H9 (cell line): ENCODE results near the gene PDC. TPM values are rescaled to one million over a fixed set of nuclear protein-coding genes. Genes with fewer than 3 reads are reported as not detected.

Experiments used
- DNase-seq: peaks from one replicate; pipeline ENCODE4 v3.0.0-alpha.2; 2017
- H2AFZ ChIP-seq: one replicate; pipeline ENCODE4 v1.6.1; 2013; ENCODE audit warnings: mild to moderate bottlenecking, low read length, control low read depth, moderate library complexity
- H2AK5ac ChIP-seq: 2 replicates; pipeline ENCODE4 v1.6.1; 2013; ENCODE audit warnings: low read length, control low read depth, mixed read lengths; ENCODE audit not compliant: insufficient read length
- H2BK120ac ChIP-seq: one replicate; pipeline ENCODE4 v1.6.1; 2013; ENCODE audit warnings: low read depth, mild to moderate bottlenecking, low read length, control low read depth, inconsistent platforms; ENCODE audit not compliant: poor library complexity, severe bottlenecking
- H2BK12ac ChIP-seq: 2 replicates; pipeline ENCODE4 v1.6.1; 2013; ENCODE audit warnings: low read length, control low read depth, mixed read lengths, low read depth; ENCODE audit not compliant: insufficient read length
- H2BK15ac ChIP-seq: 2 replicates; pipeline ENCODE4 v1.6.1; 2013; ENCODE audit warnings: low read depth, low read length, control low read depth
- H2BK20ac ChIP-seq: one replicate; pipeline ENCODE4 v1.6.1; 2013; ENCODE audit warnings: low read depth, mild to moderate bottlenecking, low read length, control low read depth, inconsistent platforms; ENCODE audit not compliant: poor library complexity, severe bottlenecking
- H2BK5ac ChIP-seq: 2 replicates; pipeline ENCODE4 v1.6.1; 2013; ENCODE audit warnings: low read length, control low read depth, mixed read lengths; ENCODE audit not compliant: insufficient read length
- H3K14ac ChIP-seq: 2 replicates; pipeline ENCODE4 v1.6.1; 2013; ENCODE audit warnings: low read length, control low read depth; ENCODE audit not compliant: insufficient read depth
- H3K18ac ChIP-seq: 2 replicates; pipeline ENCODE4 v1.6.1; 2013; ENCODE audit warnings: low read depth, mild to moderate bottlenecking, mixed read lengths, low read length, control low read depth; ENCODE audit not compliant: insufficient read length
- H3K23ac ChIP-seq: 2 replicates; pipeline ENCODE4 v1.6.1; 2013; ENCODE audit warnings: low read length, control low read depth, mixed read lengths, low read depth; ENCODE audit not compliant: insufficient read length
- H3K23me2 ChIP-seq: 2 replicates; pipeline ENCODE4 v1.6.1; 2013; ENCODE audit warnings: low read depth, mild to moderate bottlenecking, mixed read lengths, low read length, control low read depth; ENCODE audit not compliant: insufficient read length, poor library complexity, severe bottlenecking
- H3K27ac ChIP-seq: 2 replicates; pipeline ENCODE4 v1.5.1; 2013; ENCODE audit warnings: low read length, control low read depth, mixed read lengths, low read depth; ENCODE audit not compliant: insufficient read length
- H3K27me3 ChIP-seq: 2 replicates; pipeline ENCODE4 v1.6.1; 2013; ENCODE audit warnings: low read length, control low read depth, inconsistent platforms; ENCODE audit not compliant: insufficient read depth
- H3K4ac ChIP-seq: 2 replicates; pipeline ENCODE4 v1.6.1; 2013; ENCODE audit warnings: low read depth, mild to moderate bottlenecking, control low read depth, inconsistent platforms, low read length, moderate library complexity
- H3K4me1 ChIP-seq: 2 replicates; pipeline ENCODE4 v1.6.1; 2013; ENCODE audit warnings: low read length, control low read depth, inconsistent platforms; ENCODE audit not compliant: insufficient read depth
- H3K4me2 ChIP-seq: 2 replicates; pipeline ENCODE4 v1.6.1; 2013; ENCODE audit warnings: low read length, control low read depth, mixed read lengths; ENCODE audit not compliant: insufficient read length, insufficient read depth
- H3K56ac ChIP-seq: 2 replicates; pipeline ENCODE4 v1.6.1; 2013; ENCODE audit warnings: low read depth, mild to moderate bottlenecking, mixed read lengths, low read length, control low read depth; ENCODE audit not compliant: insufficient read length
- H3K79me1 ChIP-seq: 2 replicates; pipeline ENCODE4 v1.6.1; 2013; ENCODE audit warnings: low read depth, mild to moderate bottlenecking, moderate library complexity, low read length, control low read depth, inconsistent platforms; ENCODE audit not compliant: insufficient read depth, poor library complexity, severe bottlenecking
- H3K79me2 ChIP-seq: 2 replicates; pipeline ENCODE4 v1.6.1; 2013; ENCODE audit warnings: low read length, control low read depth, inconsistent platforms; ENCODE audit not compliant: insufficient read depth
- H3K9ac ChIP-seq: 2 replicates; pipeline ENCODE4 v1.6.1; 2013; ENCODE audit warnings: low read length, control low read depth, mixed read lengths; ENCODE audit not compliant: insufficient read length; ENCODE audit errors: extremely low read depth
- H3K9me3 ChIP-seq: one replicate; pipeline ENCODE4 v1.6.1; 2013; ENCODE audit warnings: low read depth, low read length, inconsistent platforms; ENCODE audit not compliant: control insufficient read depth
- H3T11ph ChIP-seq: one replicate; pipeline ENCODE4 v1.6.1; 2013; ENCODE audit warnings: mild to moderate bottlenecking, low read length, control low read depth, inconsistent platforms
- H4K20me1 ChIP-seq: one replicate; pipeline ENCODE4 v1.6.1; 2013; ENCODE audit not compliant: control insufficient read depth, insufficient read length, insufficient read depth
- H4K5ac ChIP-seq: 2 replicates; pipeline ENCODE4 v1.6.1; 2013; ENCODE audit warnings: low read depth, mild to moderate bottlenecking, mixed read lengths, low read length, control low read depth; ENCODE audit not compliant: insufficient read length
- H4K8ac ChIP-seq: replicated peaks from 2 replicates; pipeline ENCODE4 v1.6.1; 2013; ENCODE audit warnings: low read length, control low read depth, mixed read lengths, low read depth; ENCODE audit not compliant: insufficient read length
- H4K91ac ChIP-seq: 2 replicates; pipeline ENCODE4 v1.6.1; 2013; ENCODE audit warnings: low read depth, mild to moderate bottlenecking, moderate library complexity, mixed read lengths, low read length, control low read depth; ENCODE audit not compliant: insufficient read length
- H3K27ac Mint-ChIP-seq, 3 experiments: 2 replicates in 2 of 3; 3 replicates in 1 of 3; pipeline ENCODE4 v1.8.0; 2020 to 2021; ENCODE audit warnings: mixed read lengths in 3 of 3, mild to moderate bottlenecking in 1 of 3, moderate library complexity in 1 of 3
- H3K27me3 Mint-ChIP-seq: 2 replicates; pipeline ENCODE4 v1.8.0; 2021; ENCODE audit warnings: low read depth, mild to moderate bottlenecking, moderate library complexity, mixed read lengths
- H3K36me3 Mint-ChIP-seq, 3 experiments: 2 replicates in 2 of 3; 3 replicates in 1 of 3; pipeline ENCODE4 v1.8.0; 2020 to 2021; ENCODE audit warnings: low read depth in 3 of 3, mixed read lengths in 3 of 3; ENCODE audit not compliant: insufficient read depth in 1 of 3
- H3K4me1 Mint-ChIP-seq, 2 experiments: 2 replicates each; pipeline ENCODE4 v1.8.0; 2020; ENCODE audit warnings: mixed read lengths in 2 of 2
- H3K4me3 Mint-ChIP-seq, 2 experiments: 2 replicates in 1 of 2; 3 replicates in 1 of 2; pipeline ENCODE4 v1.8.0; 2020 to 2021; ENCODE audit warnings: mild to moderate bottlenecking in 2 of 2, mixed read lengths in 2 of 2, moderate library complexity in 1 of 2
- H3K9me3 Mint-ChIP-seq, 2 experiments: 2 replicates in 1 of 2; 3 replicates in 1 of 2; pipeline ENCODE4 v1.8.0; 2020; ENCODE audit warnings: mild to moderate bottlenecking in 2 of 2, mixed read lengths in 2 of 2, moderate library complexity in 1 of 2
- CTCF ChIP-seq: fragments of 200-600 bp; sonication (generic); conservative IDR thresholded peaks from 3 replicates; pipeline ENCODE4 v1.8.0; 2021; ENCODE audit warnings: antibody characterized with exemption, mild to moderate bottlenecking
- WGBS: extraction: QIAGEN DNeasy Blood & Tissue Kit; methylation state at CpG from one replicate; pipeline ENCODE4 v1.1.7; 2013; ENCODE audit warnings: missing lambda C conversion rate, low lambda C conversion rate, mixed read lengths; ENCODE audit not compliant: insufficient read length; ENCODE audit errors: extremely low coverage; 5-methylcytosine and 5-hydroxymethylcytosine counted together
- total RNA-seq: library from RNA; stranded (reverse); gene quantifications from 2 replicates; pipeline ENCODE4 v1.2.1, GENCODE V29; 2021

The PDC gene
- total RNA-seq, 1 experiment from 2014 or later: not detected

- Histone ChIP-seq H3K4me1 (no peaks in the 10 kb centered on the region; the same call in 1 of the 2 replicates), H2BK12ac (no peak overlapping the region), H3K14ac (no peak overlapping the region), H3K79me1 (no peaks in the 10 kb centered on the region), H4K91ac (no peak overlapping the region), H3K9ac (no peak overlapping the region), H3K9me3 (no peaks in the 10 kb centered on the region), H3K56ac (no peak overlapping the region), H2BK5ac (no peak overlapping the region), H2BK20ac (no peak overlapping the region), H3K18ac (no peak overlapping the region), H3K27ac (no peak overlapping the region), H3K23me2 (no peaks in the 10 kb centered on the region), H4K8ac (no peak overlapping the region), H4K20me1 (no peaks in the 10 kb centered on the region), H3K27me3 (no peaks in the 10 kb centered on the region), H3K4ac (no peak overlapping the region), H4K5ac (no peak overlapping the region), H3T11ph (no peak overlapping the region), H3K23ac (no peak overlapping the region), H2AK5ac (no peak overlapping the region), H2BK15ac (no peak overlapping the region), H2AFZ (no peak overlapping the region), H2BK120ac (no peak overlapping the region), H3K4me2 (no peak overlapping the region), H3K79me2 (no peaks in the 10 kb centered on the region)
- no peak for DNase-seq
- H3K4me3 Mint-ChIP-seq: no peak overlapping the region
- H3K9me3 Mint-ChIP-seq: peaks cover 0 to 4% of the 10 kb centered on the region in 2 experiments; a peak in 1 of 5 replicates
- TF ChIP-seq CTCF: no peak
- no peak overlapping the region for H3K27ac Mint-ChIP-seq
- no CpG with 5 or more reads among the region's 3 CpGs for WGBS
- H3K4me1 Mint-ChIP-seq: peaks cover 19 to 25% of the 10 kb centered on the region in 2 experiments
- H3K36me3 Mint-ChIP-seq: 0 out of 7 replicates have a peak, but pooled peaks cover 0 to 7% (median 0%) of the 10 kb centered on the region in 3 experiments
- no peaks in the 10 kb centered on the region for H3K27me3 Mint-ChIP-seq
Measured at GRCh38 chr1:186497651-186498050, 36.7 kb upstream of the PDC start.
